Measurements from ENCODE around the gene LIF. TPM values are rescaled to one million over a fixed set of nuclear protein-coding genes. Genes with fewer than 3 reads are reported as not detected.

Gene LIF
- total RNA-seq, 1 donor from 2014 or later = 208 TPM

DNA sequence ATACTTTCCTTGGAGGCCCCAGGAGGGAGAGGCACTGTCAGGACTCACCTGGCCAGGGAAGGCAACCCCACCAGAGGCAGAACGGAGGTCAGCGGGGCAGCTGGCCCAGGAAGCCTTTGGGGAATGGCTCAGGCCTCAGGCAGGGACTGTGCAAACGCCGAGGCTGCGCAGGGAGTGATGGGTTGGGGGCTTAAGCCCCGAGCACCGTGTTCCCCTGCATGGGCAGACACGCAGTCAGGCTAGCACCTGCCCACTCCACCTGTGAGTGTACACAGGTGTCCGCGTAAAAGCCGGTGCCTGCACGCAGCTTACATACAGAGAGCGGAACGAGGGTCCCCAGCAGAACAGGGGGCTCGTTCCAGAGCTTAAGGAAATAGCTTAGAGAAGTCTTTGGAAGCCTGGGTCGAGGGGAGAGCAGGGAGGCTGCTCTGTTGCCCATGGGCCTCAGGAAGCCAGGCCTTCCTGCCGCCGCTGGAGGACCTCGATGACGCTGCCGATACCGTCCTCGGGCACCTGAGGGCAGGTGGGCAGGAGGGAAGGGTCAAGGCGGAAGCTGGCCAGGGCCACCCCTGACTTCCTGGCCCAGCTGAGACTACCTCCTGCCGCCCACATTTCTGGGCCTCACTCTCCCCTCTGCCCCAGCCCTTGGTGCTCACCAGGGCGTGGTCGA lies 38.8 kb upstream of the LIF start:
- intact Hi-C loops (cut with micrococcal nuclease) = loop anchor here (5.0 kb wide), 2 partner anchors 38 to 157 kb away; partner anchors contain the start of gene LIF

GRCh38 chr22:30284666-30285065 lies 38.1 kb upstream of the LIF start:
- intact Hi-C loops (cut with micrococcal nuclease) = loop anchor here (5.0 kb wide), 2 partner anchors 37 to 158 kb away; partner anchors contain the start of gene LIF

- intact Hi-C loops (cut with micrococcal nuclease) = no loop called here
These were observed 37.6 kb upstream of the LIF start for GRCh38 chr22:30284172-30284571.

DNA sequence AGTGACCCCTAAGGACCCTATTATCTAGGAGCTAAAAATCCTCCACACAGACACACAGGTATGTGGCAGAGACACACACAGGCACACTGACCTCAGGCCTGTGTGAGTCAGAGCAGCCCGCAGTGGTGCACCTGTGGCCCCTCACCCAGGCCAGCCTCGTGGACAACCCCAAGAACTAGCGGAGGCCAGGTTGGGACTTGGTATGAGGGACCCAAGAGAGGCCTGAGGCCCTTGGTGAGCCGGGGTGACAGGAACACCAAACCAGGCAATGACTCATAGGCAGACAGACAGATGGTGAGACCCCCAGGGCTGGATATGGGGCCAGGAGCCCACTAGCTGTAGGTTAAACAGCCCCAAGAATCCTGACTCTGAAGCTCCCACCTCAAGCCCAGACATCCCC lies 36.8 kb upstream of the LIF start:
- intact Hi-C loops (cut with micrococcal nuclease) = no loop called here

DNA sequence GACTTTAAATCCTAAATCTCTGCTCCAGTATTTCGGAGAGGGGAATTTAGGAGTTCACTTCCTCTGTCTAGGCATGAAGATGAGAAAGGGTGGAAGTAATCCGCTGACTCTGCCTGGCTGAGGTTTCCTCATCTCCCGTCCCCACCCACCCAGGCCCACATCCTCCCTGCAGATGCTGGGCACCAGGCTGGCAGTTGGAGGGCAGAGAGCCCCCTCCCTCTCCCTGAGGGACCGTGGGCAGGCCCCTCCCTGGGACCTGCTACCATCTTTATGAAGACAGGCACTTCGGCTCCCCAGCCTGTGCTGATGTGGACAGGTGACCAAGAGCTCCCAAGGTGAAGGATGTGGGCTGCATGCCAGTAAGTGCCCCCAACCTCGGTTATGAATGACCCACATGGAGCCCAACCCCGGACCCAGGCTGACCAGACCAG lies 36.1 kb upstream of the LIF start:
- intact Hi-C loops (cut with micrococcal nuclease) = no loop called here

DNA sequence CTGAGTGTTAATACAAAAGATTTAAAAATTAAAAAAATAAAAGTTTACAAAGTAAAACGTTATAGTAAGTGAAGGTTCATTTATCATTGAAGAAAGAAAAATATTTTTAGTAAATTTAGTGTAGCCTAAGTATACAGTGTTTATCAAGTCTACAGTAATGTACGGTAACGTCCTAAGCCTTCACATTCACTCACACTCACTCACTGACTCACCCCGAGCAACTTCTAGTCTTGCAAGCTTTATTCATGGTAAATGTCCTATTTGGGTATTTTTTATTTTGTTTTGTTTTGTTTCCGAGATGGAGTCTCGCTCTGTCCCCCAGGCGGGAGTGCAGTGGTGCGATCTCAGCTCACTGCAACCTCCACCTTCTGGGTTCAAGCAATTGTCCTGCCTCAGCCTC lies 33.9 kb upstream of the LIF start:
- intact Hi-C loops (cut with micrococcal nuclease) = no loop called here

DNA sequence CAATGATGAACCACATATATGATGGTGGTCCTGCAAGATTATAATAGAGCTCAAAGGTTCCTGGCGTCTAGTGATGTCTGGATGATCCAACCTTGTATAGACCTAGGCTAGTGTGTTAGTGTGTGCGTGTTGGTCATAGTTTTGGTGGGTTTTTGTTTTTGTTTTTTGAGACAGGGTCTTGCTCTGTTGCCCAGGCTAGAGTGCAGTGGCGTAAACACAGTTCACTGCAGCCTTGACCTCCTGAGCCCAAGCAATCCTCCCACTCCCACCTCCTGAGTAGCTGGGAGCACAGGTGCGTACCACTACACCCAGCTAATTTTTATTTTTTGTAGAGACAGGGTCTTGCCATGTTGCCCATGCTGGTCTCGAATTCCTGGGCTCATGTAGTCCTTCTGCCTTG lies 33.4 kb upstream of the LIF start:
- intact Hi-C loops (cut with micrococcal nuclease) = no loop called here

DNA sequence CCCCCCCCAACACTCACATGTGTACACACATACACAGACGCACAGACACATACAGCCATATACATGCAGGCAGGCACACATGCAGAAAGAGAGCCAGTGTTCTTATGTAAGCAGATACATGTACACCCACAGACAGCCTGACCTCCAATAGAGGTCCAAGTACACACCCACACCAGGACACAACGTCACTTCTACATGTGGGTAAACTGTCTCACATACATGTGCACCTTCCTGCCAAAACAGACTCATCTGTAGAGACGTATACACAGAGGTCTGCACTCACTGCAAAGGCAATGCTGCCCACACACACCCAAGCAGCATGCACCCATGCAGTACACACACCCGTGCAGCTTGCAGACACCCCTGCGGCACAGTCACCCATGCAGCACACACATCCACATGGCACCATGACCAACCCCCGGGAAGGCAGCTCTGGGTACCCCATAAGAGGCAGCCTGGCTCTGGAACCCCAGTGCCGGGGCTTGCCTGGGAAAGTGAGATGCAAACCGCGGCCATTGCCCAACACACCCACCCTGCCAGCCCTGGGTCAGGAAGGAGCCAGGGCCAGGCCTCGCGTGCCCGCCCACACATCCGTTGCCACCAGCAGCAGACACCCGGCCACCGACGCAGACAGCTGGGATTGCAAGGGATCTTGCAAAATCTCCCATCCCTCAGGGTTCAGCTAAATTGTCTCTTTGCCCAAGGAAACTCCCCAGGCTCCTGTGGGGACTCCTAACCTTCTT lies 32.7 kb upstream of the LIF start:
- intact Hi-C loops (cut with micrococcal nuclease) = no loop called here

DNA sequence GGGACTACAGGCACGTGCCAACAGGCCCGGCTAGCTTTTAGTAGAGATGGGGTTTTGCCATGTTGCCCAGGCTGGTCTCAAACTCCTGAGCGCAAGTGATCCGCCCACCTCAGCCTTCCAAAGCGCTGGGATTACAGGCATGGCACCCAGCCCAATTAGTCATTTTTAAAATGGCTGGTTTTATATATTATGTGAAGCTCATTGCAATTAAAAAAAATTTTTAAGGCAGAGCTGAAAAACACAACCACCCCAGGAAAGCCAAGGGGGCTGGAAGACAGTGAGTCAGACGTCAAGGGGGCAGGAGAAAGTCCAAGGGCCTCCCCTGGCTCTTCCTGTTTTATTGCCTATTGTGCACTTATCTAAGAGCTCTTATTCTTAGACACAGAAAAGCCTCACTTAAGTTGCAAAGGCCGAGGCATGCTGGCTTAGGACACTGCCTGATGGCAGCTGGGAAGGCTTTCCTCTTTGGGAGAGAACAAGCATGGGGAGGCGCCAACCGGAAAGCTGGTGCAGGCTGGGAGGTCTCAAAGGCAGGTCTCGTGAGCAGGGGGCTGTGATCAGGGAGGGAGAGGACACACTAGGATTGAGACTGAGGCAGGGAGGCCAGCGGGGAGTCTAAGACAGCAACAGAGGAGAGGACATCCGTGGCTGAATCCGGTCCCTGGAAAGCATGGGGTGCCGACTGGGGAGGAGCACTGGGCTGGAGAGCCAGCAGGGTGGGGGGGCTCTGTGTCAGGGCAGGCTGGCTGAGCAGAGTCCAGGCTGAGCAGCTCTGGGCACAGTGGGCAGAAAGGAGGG lies 31.2 kb upstream of the LIF start:
- intact Hi-C loops (cut with micrococcal nuclease) = no loop called here

DNA sequence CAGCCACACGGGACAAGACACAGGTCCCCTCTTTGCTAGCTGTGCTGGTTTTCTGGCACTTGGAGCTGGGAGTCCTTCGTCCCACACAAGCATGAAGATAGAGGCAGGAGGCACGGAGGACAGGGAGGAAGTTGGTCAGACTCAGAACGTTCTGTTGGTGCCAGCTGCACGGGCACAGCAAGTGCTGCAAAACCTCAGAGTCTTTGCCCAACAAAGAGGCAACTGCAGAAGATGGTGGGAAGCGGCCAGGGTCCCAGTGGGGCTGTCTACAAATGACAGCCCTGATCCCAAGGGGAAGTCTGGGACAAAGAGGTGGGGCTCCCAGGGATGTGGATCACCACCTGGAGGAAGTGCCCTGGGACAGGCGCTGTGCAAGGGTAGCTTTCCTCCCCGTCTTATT lies 29.5 kb upstream of the LIF start:
- intact Hi-C loops (cut with micrococcal nuclease) = no loop called here

DNA sequence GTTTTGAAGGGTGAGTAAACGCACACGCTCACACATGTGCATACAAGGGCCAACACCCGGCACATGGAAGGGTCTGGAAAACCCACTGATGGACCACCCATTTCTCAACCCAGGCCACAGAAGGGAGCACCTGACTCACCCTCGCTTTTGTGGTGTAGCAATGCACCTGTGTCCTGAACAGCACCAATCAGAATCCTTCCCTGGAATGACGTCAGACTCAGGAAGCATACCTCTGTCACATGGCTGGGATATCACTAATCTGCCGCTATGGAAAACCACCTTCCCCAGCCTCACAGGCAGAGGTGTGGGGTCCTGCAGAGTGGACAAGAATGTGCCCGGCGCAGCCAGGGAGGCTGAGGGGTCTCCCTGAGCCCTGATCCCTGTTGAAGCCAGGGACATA lies 29.1 kb upstream of the LIF start:
- intact Hi-C loops (cut with micrococcal nuclease) = no loop called here

DNA sequence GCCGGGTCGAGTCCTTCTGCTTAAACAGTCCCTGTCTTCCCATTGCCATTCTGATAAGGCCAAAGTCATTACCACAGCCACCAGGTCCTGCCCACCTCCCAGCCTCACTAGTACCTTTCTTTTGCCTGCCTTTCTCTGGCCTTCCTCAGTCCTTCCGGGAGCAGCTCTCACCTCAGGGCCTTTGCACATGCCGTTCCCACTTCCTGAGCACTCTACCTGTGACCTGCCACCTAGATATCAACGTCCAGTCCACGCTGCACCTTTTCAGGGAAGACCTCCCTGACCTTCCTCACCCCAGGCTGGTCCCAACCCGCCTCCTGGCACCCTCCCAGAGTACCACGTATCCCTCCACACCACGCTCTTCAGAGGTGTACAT lies 27.9 kb upstream of the LIF start:
- intact Hi-C loops (cut with micrococcal nuclease) = no loop called here

GRCh38 chr22:30273711-30274436 lies 27.3 kb upstream of the LIF start:
- intact Hi-C loops (cut with micrococcal nuclease) = no loop called here

DNA sequence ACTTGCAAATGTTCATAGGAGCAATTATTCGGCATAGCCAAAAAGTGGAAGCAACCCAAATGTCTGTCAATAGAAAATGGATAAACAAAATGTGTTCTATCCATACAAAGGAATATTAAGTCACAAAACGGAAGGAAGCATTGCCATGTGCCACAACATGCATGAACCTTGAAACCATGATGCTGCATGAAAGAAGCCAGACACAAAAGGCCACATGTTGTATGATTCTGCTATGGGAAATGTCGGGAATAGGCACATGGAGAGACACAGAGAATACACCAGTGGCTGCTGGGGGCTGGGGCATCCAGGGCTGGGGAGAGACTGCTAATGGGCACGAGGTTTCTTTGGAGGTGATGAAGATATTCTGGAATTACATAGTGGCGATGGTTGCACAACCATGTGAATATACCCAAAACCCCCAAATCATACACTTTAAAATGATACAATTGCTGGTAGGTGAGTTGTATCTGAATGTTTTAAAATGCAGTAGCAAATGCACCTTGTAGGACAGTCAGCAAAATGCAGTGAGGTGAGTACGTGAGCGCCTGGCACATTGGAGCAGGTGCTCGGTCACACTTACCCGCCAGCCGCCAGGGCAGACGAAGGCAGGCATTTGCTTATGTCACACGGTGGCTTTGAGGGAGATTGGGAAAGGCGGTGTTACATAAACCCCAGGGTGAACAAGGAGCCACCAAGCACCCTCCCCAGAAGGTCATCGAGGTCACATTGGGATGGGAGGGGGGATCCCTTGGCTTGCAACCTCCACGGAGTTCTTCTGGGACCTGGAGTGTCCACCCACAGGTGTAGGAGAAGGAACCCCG lies 26.4 kb upstream of the LIF start:
- intact Hi-C loops (cut with micrococcal nuclease) = no loop called here

DNA sequence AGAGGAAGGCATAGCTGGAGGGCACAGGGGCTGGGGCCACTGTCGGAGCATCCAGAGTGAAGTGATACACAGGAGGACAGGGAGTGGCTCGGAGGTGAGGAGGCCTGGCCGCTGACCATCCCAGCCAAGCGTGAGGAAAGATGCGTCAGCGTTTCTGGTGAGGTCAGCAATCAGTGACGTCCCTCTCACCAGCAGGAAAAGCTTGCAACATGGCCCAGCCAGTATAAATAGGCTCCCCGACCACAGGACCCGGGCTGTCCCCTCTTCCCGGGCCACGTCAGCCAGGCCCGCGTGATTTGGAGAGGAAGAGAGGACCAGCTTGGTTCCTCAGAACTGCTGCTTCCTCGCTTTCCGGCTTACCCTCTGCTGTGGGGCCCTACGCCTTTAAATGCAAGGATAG lies 24.3 kb upstream of the LIF start:
- intact Hi-C loops (cut with micrococcal nuclease) = no loop called here

- intact Hi-C loops (cut with micrococcal nuclease) = loop anchor here (5.0 kb wide), 3 partner anchors 501 to 796 kb away; partner anchors contain the start of genes NF2, UQCR10 and ZMAT5
These were observed 21.8 kb upstream of the LIF start for GRCh38 chr22:30268331-30268730.

DNA sequence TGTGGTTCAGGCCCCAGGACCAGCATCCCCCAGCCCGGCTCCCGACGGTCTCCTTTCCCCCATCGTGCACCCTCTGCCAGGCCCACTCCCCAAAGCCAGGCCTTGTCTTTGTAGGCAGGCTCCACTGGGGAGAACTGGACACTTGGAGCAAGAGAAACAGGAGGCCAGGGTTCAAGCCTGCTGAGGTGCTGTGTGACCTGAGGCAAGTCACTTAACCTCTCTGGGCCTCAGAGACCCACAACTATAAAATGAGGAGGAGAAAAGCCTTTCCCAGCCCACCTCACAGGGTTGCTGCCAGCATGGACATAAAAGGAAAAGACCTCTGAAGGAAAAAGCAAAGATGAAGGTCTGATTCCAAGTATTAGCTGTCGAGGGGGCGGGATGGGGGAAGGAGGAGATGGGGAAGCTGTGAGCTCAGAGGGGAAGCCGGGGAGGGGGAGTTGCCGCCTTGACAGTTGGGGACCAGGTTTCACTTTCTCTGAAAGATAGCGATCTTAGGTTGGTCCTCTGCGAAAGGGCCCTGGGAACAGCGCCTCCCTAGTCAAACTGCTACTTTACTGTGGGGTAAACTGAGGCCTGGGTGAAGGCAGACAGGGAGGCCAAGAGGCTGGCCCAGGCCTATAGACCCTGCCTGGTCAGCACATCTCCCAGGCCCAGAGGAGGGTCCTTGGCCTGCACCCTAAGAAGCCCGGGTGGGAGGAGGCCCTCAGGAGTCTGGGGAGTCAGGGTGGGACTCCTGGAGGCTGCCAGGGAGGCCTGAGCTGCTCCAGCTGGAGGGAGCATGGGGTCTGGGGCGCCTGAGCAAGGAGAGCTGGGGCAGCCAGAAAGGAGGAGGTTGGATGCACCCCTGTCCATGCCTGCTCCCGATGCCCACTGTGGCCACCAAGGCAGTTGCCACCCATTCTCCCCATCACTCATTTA lies 21.1 kb upstream of the LIF start:
- intact Hi-C loops (cut with micrococcal nuclease) = loop anchor here (1.0 to 5.0 kb wide), 9 partner anchors 20 to 795 kb away; partner anchors contain the start of genes ASCC2, NF2, UQCR10 and ZMAT5

DNA sequence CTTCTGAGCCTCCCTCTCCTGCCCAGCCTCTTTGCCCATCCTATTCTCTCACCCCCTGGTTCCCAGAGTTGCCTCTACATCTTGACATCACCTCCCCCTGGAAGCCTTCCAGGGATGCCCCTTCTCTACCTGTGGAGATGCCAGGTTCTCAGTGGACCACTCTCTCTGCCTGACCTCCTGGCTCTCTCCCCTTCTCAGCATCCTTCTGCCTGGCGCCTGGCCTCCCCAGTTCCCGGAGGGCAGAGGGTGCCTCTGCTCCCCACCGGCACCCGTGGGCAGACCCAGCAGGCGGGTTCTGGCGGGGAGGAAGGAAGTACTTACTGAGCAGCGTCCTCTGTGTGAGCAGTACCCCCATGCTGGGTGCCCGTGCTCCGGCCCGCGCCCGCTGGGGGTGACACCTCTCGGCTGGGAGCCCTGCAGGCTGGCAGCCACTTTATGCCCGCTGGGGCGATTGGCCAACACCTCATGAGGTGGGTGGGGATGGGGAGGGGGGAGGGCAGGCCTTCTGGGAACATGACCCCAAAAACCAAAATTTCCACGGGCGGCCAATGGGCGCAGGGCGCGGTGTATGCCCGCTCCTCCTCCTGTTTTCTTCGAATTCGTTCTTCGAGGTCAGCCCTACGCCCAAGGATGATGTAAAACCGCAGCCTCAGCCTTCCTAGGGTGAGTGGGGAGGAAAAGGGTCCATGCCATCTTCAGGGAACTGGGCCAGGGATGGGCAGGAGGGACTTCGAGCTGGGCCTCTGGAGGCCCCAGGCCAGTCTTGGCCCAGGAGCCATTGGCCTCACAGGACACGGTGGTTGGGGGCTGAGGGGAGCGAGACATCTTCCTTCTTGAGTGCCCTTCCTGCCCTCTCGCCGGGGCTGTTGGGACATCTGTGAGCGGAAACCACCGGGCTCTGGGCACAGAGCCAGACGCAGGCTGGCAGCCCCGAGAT lies 20.2 kb upstream of the LIF start, which contains the start of gene OSM:
Gene OSM (minus strand): TSS at position 407 of the 937 bp plus-strand sequence. CDS start 52 bp downstream, at position 355.
- intact Hi-C loops (cut with micrococcal nuclease) = loop anchor here (1.0 to 5.0 kb wide), 13 partner anchors 20 to 794 kb away; partner anchors contain the start of genes ASCC2, LIF, NF2 and RNF215

Data from T-helper 1 cell treated with Interleukin-12 subunit alpha and Interleukin-12 subunit beta and Interleukin-4 antibody, amounts not matched to agents 30 ng/mL and 1 ng/mL, for 36 hours (primary cell).